GM12878 (cell line): ENCODE results near the gene ASCC3. TPM values are rescaled to one million over a fixed set of nuclear protein-coding genes. Genes with fewer than 3 reads are reported as not detected.
A peak's percentile ranks its signal among the peaks of the same experiment; 100 is the strongest.

ENCODE experiments used
- BCL11A ChIP-seq: IDR thresholded peaks from 2 replicates; pipeline ENCODE4 v1.6.1; 2011; ENCODE audit warnings: low read depth, low read length
- BRCA1 ChIP-seq: IDR thresholded peaks from 2 replicates; pipeline ENCODE4 v1.6.1; 2011; ENCODE audit warnings: low read depth, low read length, improper control_type of control experiment
- CBFB ChIP-seq: IDR thresholded peaks from 2 replicates; pipeline ENCODE4 v1.6.1; 2016; ENCODE audit warnings: antibody characterized with exemption, low read depth
- CBX5 ChIP-seq: sonication (generic); IDR thresholded peaks from 2 replicates; pipeline ENCODE4 v1.6.1; 2016; ENCODE audit warnings: low read depth, moderate library complexity, mild to moderate bottlenecking, inconsistent platforms
- CUX1 ChIP-seq: IDR thresholded peaks from 2 replicates; pipeline ENCODE4 v1.6.1; 2012; ENCODE audit warnings: improper control_type of control experiment, low read depth, low read length; ENCODE audit not compliant: insufficient replicate concordance
- EP300 ChIP-seq, 2 experiments: fragments of 150-350 bp in 1 of 2; IDR thresholded peaks; 2 replicates each; pipeline ENCODE4 v1.6.1; 2011 to 2012; ENCODE audit warnings: low read depth in 2 of 2, low read length in 2 of 2, borderline replicate concordance in 1 of 2, improper control_type of control experiment in 1 of 2, inconsistent platforms in 1 of 2; ENCODE audit not compliant: control insufficient read depth in 1 of 2
- EZH2 ChIP-seq: IDR thresholded peaks from 2 replicates; pipeline ENCODE4 v1.6.1; 2012; ENCODE audit warnings: low read depth, mild to moderate bottlenecking, control low read depth, inconsistent platforms, low read length, borderline replicate concordance; ENCODE audit not compliant: control insufficient read depth
- HSF1 ChIP-seq: fragments of 150-350 bp; IDR thresholded peaks from 2 replicates; pipeline ENCODE4 v1.6.1; 2014; ENCODE audit warnings: mild to moderate bottlenecking, low read depth, low read length
- IKZF1 ChIP-seq: fragments of 450-650 bp; conservative IDR thresholded peaks from 2 replicates; pipeline ENCODE4 v1.6.1; 2017; ENCODE audit warnings: antibody characterized with exemption, mild to moderate bottlenecking
- IRF4 ChIP-seq: IDR thresholded peaks from 2 replicates; pipeline ENCODE4 v1.6.1; 2011; ENCODE audit warnings: low read depth, low read length
- JUND ChIP-seq: IDR thresholded peaks from 2 replicates; pipeline ENCODE4 v1.6.1; 2012; ENCODE audit warnings: low read depth, mild to moderate bottlenecking, low read length, improper control_type of control experiment, moderate library complexity
- MAX ChIP-seq: IDR thresholded peaks from 2 replicates; pipeline ENCODE4 v1.6.1; 2012; ENCODE audit warnings: low read depth, low read length, improper control_type of control experiment
- MTA2 ChIP-seq: fragments of 450-650 bp; IDR thresholded peaks from 2 replicates; pipeline ENCODE4 v1.6.1; 2016; ENCODE audit warnings: low read depth, mild to moderate bottlenecking, moderate library complexity
- MXI1 ChIP-seq: fragments of 150-350 bp; IDR thresholded peaks from 2 replicates; pipeline ENCODE4 v1.6.1; 2011; ENCODE audit warnings: low read depth, mild to moderate bottlenecking, inconsistent platforms, low read length, improper control_type of control experiment
- NBN ChIP-seq: fragments of 450-650 bp; IDR thresholded peaks from 2 replicates; pipeline ENCODE4 v1.6.1; 2016
- NFIC ChIP-seq: IDR thresholded peaks from 2 replicates; pipeline ENCODE4 v1.6.1; 2012; ENCODE audit warnings: low read depth, mild to moderate bottlenecking, inconsistent platforms, low read length, moderate library complexity
- NR2C2 ChIP-seq: IDR thresholded peaks from 2 replicates; pipeline ENCODE4 v1.6.1; 2011; ENCODE audit warnings: borderline replicate concordance, low read depth; ENCODE audit not compliant: control insufficient read depth, insufficient read length
- SIX5 ChIP-seq: IDR thresholded peaks from 2 replicates; pipeline ENCODE4 v1.6.1; 2011; ENCODE audit warnings: mild to moderate bottlenecking, low read depth, low read length, moderate library complexity; ENCODE audit not compliant: severe bottlenecking
- SMAD5 ChIP-seq: IDR thresholded peaks from 2 replicates; pipeline ENCODE4 v1.6.1; 2016; ENCODE audit warnings: antibody characterized with exemption, low read depth
- SPI1 ChIP-seq: IDR thresholded peaks from 2 replicates; pipeline ENCODE4 v1.6.1; 2011; ENCODE audit warnings: low read depth, mild to moderate bottlenecking, low read length, moderate library complexity, borderline replicate concordance; ENCODE audit not compliant: insufficient read depth
- SRF ChIP-seq, 2 experiments: IDR thresholded peaks; 2 replicates each; pipeline ENCODE4 v1.6.1; 2011; ENCODE audit warnings: low read depth in 2 of 2, low read length in 2 of 2, mild to moderate bottlenecking in 1 of 2, moderate library complexity in 1 of 2
- STAT1 ChIP-seq: fragments of 450-650 bp; conservative IDR thresholded peaks from 2 replicates; pipeline ENCODE4 v1.6.1; 2014; ENCODE audit warnings: antibody characterized with exemption, mild to moderate bottlenecking
- YY1 ChIP-seq: IDR thresholded peaks from 2 replicates; pipeline ENCODE4 v1.6.1; 2011; ENCODE audit warnings: low read depth, mild to moderate bottlenecking, low read length
- ZNF384 ChIP-seq: IDR thresholded peaks from 2 replicates; pipeline ENCODE4 v1.6.1; 2012; ENCODE audit warnings: low read depth, mild to moderate bottlenecking, low read length, improper control_type of control experiment, borderline replicate concordance
- polyA plus RNA-seq, 11 experiments: library from polyadenylated mRNA; depleted of rRNA in 4 of 11; unstranded in 6 of 11; stranded (reverse) in 5 of 11; fragments of >200 nt; fragmentation: Nextera tagmentation in 4 of 11; fragmentation: Illumina TruSeq in 1 of 11; extraction: Ambion mirVana in 4 of 11; extraction: Trizol in 1 of 11; gene quantifications; 1 replicate in 1 of 11; 2 replicates in 10 of 11; pipeline versions ENCODE4 v1.2.1 to v1.2.3, GENCODE V29; 2011 to 2016; ENCODE audit warnings: inconsistent platforms in 2 of 11, missing spikeins in 2 of 11, low read depth in 1 of 11
- total RNA-seq, 4 experiments: library from RNA; depleted of rRNA in 3 of 4; stranded (reverse); fragments of >200 nt in 3 of 4; fragmentation: Illumina TruSeq in 1 of 4; extraction: Trizol in 1 of 4; gene quantifications; 2 replicates each; pipeline versions ENCODE4 v1.2.1 to v1.2.3, GENCODE V29; 2013 to 2021

Gene ASCC3
- total and polyA plus RNA-seq, 10 of the 15 experiments (the other 5 are each of a cell fraction or from before 2014, with no cell fraction given): 19.9 to 76.2 (median 55.9) TPM

- no peak for TF ChIP-seq HSF1
- TF ChIP-seq SRF (IDR thresholded peaks at IDR 0.05; ENCODE audit: low read depth in 2 of 2, low read length in 2 of 2): 0 out of 4 replicates have a peak, but pooled peaks of 1 of the 2 experiments have one; percentile 11
- no peak for TF ChIP-seq MAX
- TF ChIP-seq SPI1: no peak
- no peak for TF ChIP-seq IKZF1
- no peak for TF ChIP-seq BCL11A
- no peak for TF ChIP-seq MXI1
- no peak for TF ChIP-seq BRCA1
- TF ChIP-seq CBFB: no peak
- no peak for TF ChIP-seq IRF4
- TF ChIP-seq STAT1: no peak
- 0 out of 2 replicates have a peak, but pooled peaks have one; percentile 69 for TF ChIP-seq CBX5
- no peak for TF ChIP-seq CUX1
- TF ChIP-seq YY1: no peak
- TF ChIP-seq NFIC: peak; percentile 56; the same call in 1 of the 2 replicates
- TF ChIP-seq NBN: no peak
- TF ChIP-seq EP300 (IDR thresholded peaks at IDR 0.05; ENCODE audit: borderline replicate concordance in 1 of 2, control insufficient read depth in 1 of 2, low read depth in 2 of 2, low read length in 2 of 2): no peak
- no peak for TF ChIP-seq JUND
- no peak for TF ChIP-seq NR2C2
- peak; percentile 22; the same call in 1 of the 2 replicates for TF ChIP-seq ZNF384
- no peak for TF ChIP-seq SIX5
- TF ChIP-seq MTA2: no peak
- no peak for TF ChIP-seq EZH2
- no peak for TF ChIP-seq SMAD5
These were observed 405.4 kb downstream of the ASCC3 start (continued) for GRCh38 chr6:100475554-100476320.
